Liver (tissue), 9 donors: Measurements from ENCODE around the gene FRMD4B. TPM values are rescaled to one million over a fixed set of nuclear protein-coding genes. Genes with fewer than 3 reads are reported as not detected.

Experiments
- DNase-seq: peaks from one replicate; pipeline ENCODE4 v3.0.0-alpha.2; 2017; ENCODE audit warnings: low spot score
- H3K27ac ChIP-seq, 2 donors: one replicate each; pipeline ENCODE4 v1.7.0; 2013; ENCODE audit warnings: inconsistent platforms in 2 of 2, low read length in 2 of 2, control low read depth in 1 of 2, low read depth in 1 of 2, mild to moderate bottlenecking in 1 of 2
- H3K27me3 ChIP-seq, 4 donors: one replicate each; pipeline versions ENCODE4 v1.6.1 to v1.7.0; 2013; ENCODE audit warnings: low read length in 3 of 4, inconsistent platforms in 1 of 4, mild to moderate bottlenecking in 1 of 4, moderate library complexity in 1 of 4; ENCODE audit not compliant: control insufficient read depth in 4 of 4, insufficient read depth in 4 of 4
- H3K36me3 ChIP-seq, 4 donors: one replicate each; pipeline versions ENCODE4 v1.6.1 to v1.7.0; 2013; ENCODE audit warnings: low read length in 3 of 4, mild to moderate bottlenecking in 3 of 4, low read depth in 1 of 4, moderate library complexity in 1 of 4; ENCODE audit not compliant: control insufficient read depth in 4 of 4, insufficient read depth in 3 of 4
- H3K4me1 ChIP-seq, 4 donors: one replicate each; pipeline versions ENCODE4 v1.6.1 to v1.7.0; 2013; ENCODE audit warnings: low read length in 3 of 4, mild to moderate bottlenecking in 3 of 4, moderate library complexity in 1 of 4; ENCODE audit not compliant: control insufficient read depth in 4 of 4, insufficient read depth in 4 of 4
- H3K4me3 ChIP-seq, 3 donors: one replicate each; pipeline versions ENCODE4 v1.6.1 to v1.7.0; 2013; ENCODE audit warnings: low read length in 3 of 3, control low read depth in 1 of 3, low read depth in 1 of 3, mild to moderate bottlenecking in 1 of 3
- H3K9ac ChIP-seq, 2 donors: one replicate each; pipeline ENCODE4 v1.7.0; 2013; ENCODE audit warnings: low read length in 2 of 2, mild to moderate bottlenecking in 2 of 2, moderate library complexity in 2 of 2, control low read depth in 1 of 2, low read depth in 1 of 2
- H3K9me3 ChIP-seq, 4 donors: one replicate each; pipeline versions ENCODE4 v1.6.1 to v1.7.0; 2013; ENCODE audit warnings: low read length in 3 of 4; ENCODE audit not compliant: control insufficient read depth in 4 of 4
- CTCF ChIP-seq: fragments of 150-350 bp; IDR thresholded peaks from 2 replicates; pipeline ENCODE4 v1.5.1; 2017; ENCODE audit warnings: improper control_type of control experiment, low read depth, low read length; ENCODE audit not compliant: missing input control
- EGR1 ChIP-seq, 2 donors: IDR thresholded peaks; 2 replicates each; pipeline ENCODE4 v1.6.1; 2016 to 2018; ENCODE audit warnings: antibody characterized with exemption in 2 of 2, low read depth in 2 of 2
- FOXA1 ChIP-seq: IDR thresholded peaks from 2 replicates; pipeline ENCODE4 v1.6.1; 2016; ENCODE audit warnings: antibody characterized with exemption
- FOXA2 ChIP-seq: IDR thresholded peaks from 2 replicates; pipeline ENCODE4 v1.6.1; 2016; ENCODE audit warnings: antibody characterized with exemption
- GABPA ChIP-seq, 2 donors: IDR thresholded peaks in 1 of 2; conservative IDR thresholded peaks in 1 of 2; 2 replicates each; pipeline ENCODE4 v1.6.1; 2016; ENCODE audit warnings: antibody characterized with exemption in 2 of 2, mild to moderate bottlenecking in 1 of 2, moderate library complexity in 1 of 2
- HNF4A ChIP-seq, 2 donors: conservative IDR thresholded peaks; 2 replicates each; pipeline ENCODE4 v1.6.1; 2016; ENCODE audit warnings: antibody characterized with exemption in 2 of 2, mild to moderate bottlenecking in 2 of 2
- HNF4G ChIP-seq: IDR thresholded peaks from 2 replicates; pipeline ENCODE4 v1.6.1; 2016; ENCODE audit warnings: antibody characterized with exemption
- MAX ChIP-seq: IDR thresholded peaks from 2 replicates; pipeline ENCODE4 v1.6.1; 2016; ENCODE audit warnings: antibody characterized with exemption
- NR2F2 ChIP-seq: IDR thresholded peaks from 2 replicates; pipeline ENCODE4 v1.6.1; 2016; ENCODE audit warnings: antibody characterized with exemption
- RAD21 ChIP-seq, 2 donors: IDR thresholded peaks; 2 replicates each; pipeline ENCODE4 v1.6.1; 2016; ENCODE audit warnings: antibody characterized with exemption in 2 of 2, mild to moderate bottlenecking in 2 of 2
- SP1 ChIP-seq: IDR thresholded peaks from 2 replicates; pipeline ENCODE4 v1.6.1; 2018; ENCODE audit warnings: antibody characterized with exemption, mild to moderate bottlenecking
- TAF1 ChIP-seq: conservative IDR thresholded peaks from 2 replicates; pipeline ENCODE4 v1.6.1; 2016; ENCODE audit warnings: antibody characterized with exemption, mild to moderate bottlenecking
- YY1 ChIP-seq: IDR thresholded peaks from 2 replicates; pipeline ENCODE4 v1.6.1; 2016; ENCODE audit warnings: antibody characterized with exemption, mild to moderate bottlenecking
- ZBTB33 ChIP-seq: IDR thresholded peaks from 2 replicates; pipeline ENCODE4 v1.6.1; 2016; ENCODE audit warnings: antibody characterized with exemption
- WGBS: extraction: QIAGEN DNeasy Blood & Tissue Kit; methylation state at CpG from one replicate; pipeline ENCODE4 v1.1.7; 2013; 5-methylcytosine and 5-hydroxymethylcytosine counted together
- polyA plus RNA-seq, 2 donors: library from polyadenylated mRNA; stranded (reverse) in 1 of 2; unstranded in 1 of 2; fragments of 200-250 nt in 1 of 2; fragments of >200 nt in 1 of 2; fragmentation: Nextera tagmentation in 1 of 2; extraction: Ambion mirVana in 1 of 2; gene quantifications; one replicate each; pipeline versions ENCODE4 v1.2.1 to v1.2.3, GENCODE V29; 2013 to 2015
- total RNA-seq, 2 donors: library from RNA; depleted of rRNA; stranded (reverse); fragments of >200 nt; gene quantifications; one replicate each; pipeline ENCODE4 v1.2.3, GENCODE V29; 2014
- TF ChIP-seq, protein P1 (sequence below): IDR thresholded peaks from 2 replicates; pipeline ENCODE4 v1.6.1; 2016; ENCODE audit warnings: antibody characterized with exemption
- donor health status: healthy.
- donor health status: healthy.
- donor health status: healthy.
- donor health status: healthy.
- donor health status: healthy.

The FRMD4B gene
- total and polyA plus RNA-seq, 4 donors = 7.3 to 22.6 (median 15.0) TPM

DNA sequence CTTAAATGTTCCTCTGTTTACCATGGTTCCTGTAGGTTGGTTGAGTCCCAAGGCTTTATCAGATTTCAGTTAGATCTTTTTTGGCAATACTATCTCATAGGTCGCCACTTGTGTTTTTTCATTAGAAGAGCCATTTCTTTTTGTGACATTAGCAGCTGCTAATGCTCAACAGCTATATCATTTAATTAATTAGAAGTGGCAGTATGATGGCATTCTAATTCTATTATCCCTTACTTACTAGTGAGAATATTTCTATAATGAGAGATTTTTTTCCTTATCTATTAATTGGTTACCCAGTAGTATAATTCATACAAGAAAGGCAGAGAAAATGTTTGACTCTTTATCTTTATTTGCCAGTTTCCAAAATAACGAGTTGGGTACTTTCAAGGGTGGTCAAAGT, 25.2 kb downstream of the FRMD4B start:
- WGBS = 51% methylated on average over 2 of the region's 2 CpGs
- DNase-seq = no peak
- no peaks in the 10 kb centered on the region for H3K27me3 ChIP-seq
- TF ChIP-seq YY1 (no peak), ZBTB33 (no peak), RAD21 (IDR thresholded peaks at IDR 0.05) (no peak), HNF4A (conservative IDR thresholded peaks at IDR 0.05) (no peak), SP1 (no peak), TAF1 (no peak), CTCF (no peak), GABPA (IDR thresholded peaks at IDR 0.05 in 1 of 2, conservative IDR thresholded peaks at IDR 0.05 in 1 of 2) (no peak), MAX (no peak), HNF4G (no peak), FOXA2 (no peak), NR2F2 (no peak), EGR1 (IDR thresholded peaks at IDR 0.05; ENCODE audit: low read depth in 2 of 2) (no peak), FOXA1 (no peak)
- TF ChIP-seq, protein P1, sequence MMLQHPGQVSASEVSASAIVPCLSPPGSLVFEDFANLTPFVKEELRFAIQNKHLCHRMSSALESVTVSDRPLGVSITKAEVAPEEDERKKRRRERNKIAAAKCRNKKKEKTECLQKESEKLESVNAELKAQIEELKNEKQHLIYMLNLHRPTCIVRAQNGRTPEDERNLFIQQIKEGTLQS = no peak
- H3K9me3 ChIP-seq = peaks cover 0 to 5% (median 1%) of the 10 kb centered on the region in 4 donors
- no peak overlapping the region for H3K4me3 ChIP-seq
- H3K4me1 ChIP-seq = no peaks in the 10 kb centered on the region
- no peak overlapping the region for H3K27ac ChIP-seq
- no peak overlapping the region for H3K9ac ChIP-seq
- no peaks in the 10 kb centered on the region for H3K36me3 ChIP-seq

GRCh38 chr3:69359916-69360315, 26.0 kb downstream of the FRMD4B start:
- H3K9ac ChIP-seq = no peak overlapping the region
- H3K9me3 ChIP-seq = peaks cover 0 to 5% (median 1%) of the 10 kb centered on the region in 4 donors
- no peaks in the 10 kb centered on the region for H3K4me1 ChIP-seq
- H3K27me3 ChIP-seq = no peaks in the 10 kb centered on the region
- no peaks in the 10 kb centered on the region for H3K36me3 ChIP-seq
- H3K4me3 ChIP-seq = no peak overlapping the region
- TF ChIP-seq CTCF (no peak), FOXA1 (no peak), NR2F2 (no peak), EGR1 (IDR thresholded peaks at IDR 0.05; ENCODE audit: low read depth in 2 of 2) (no peak), ZBTB33 (no peak), SP1 (no peak)
- DNase-seq = no peak
- no peak overlapping the region for H3K27ac ChIP-seq
